Measurements from ENCODE around the gene TMEM120A.
"Not testable (repeated sequence)": the region's sequence is repeated elsewhere in the genome, so short reads cannot be mapped to it uniquely, and the experiment has no call there.

The TMEM120A gene

GRCh38 chr7:75994388-75995051 lies at the start of gene TMEM120A:
TMEM120A (minus strand) TSS chr7:75994595; CDS start chr7:75994570, 25 bp downstream.
- H3K9me3 Mint-ChIP-seq, result no peaks in the 10 kb centered on the region
- peak; percentile 97 for DNase-seq
- H3K27me3 Mint-ChIP-seq, result peaks cover 19% of the 10 kb centered on the region
- peaks cover 34% of the 10 kb centered on the region for H3K4me1 Mint-ChIP-seq
- no peak within 1 kb of the TSS for H3K27ac Mint-ChIP-seq
- H3K36me3 Mint-ChIP-seq, result peaks cover 18% of the 10 kb centered on the region
- CTCF ChIA-PET, result no interaction called here
- H3K4me3 Mint-ChIP-seq, result peak within 1 kb of the TSS; percentile 69

- DNase-seq, result no peak
- Mint-ChIP-seq H3K9me3 (no peaks in the 10 kb centered on the region), H3K4me1 (peaks cover 8% of the 10 kb centered on the region), H3K27me3 (no peaks in the 10 kb centered on the region), H3K4me3 (no peak overlapping the region), H3K36me3 (peaks cover 7% of the 10 kb centered on the region), H3K27ac (no peak overlapping the region)
- CTCF ChIA-PET, result no interaction called here
Observed at GRCh38 chr7:76040126-76040525, 45.7 kb upstream of the TMEM120A start.

- H3K27me3 Mint-ChIP-seq, result no peaks in the 10 kb centered on the region
- H3K9me3 Mint-ChIP-seq, result no peaks in the 10 kb centered on the region
- no peak overlapping the region for H3K4me3 Mint-ChIP-seq
- H3K27ac Mint-ChIP-seq, result no peak overlapping the region
- H3K4me1 Mint-ChIP-seq, result peaks cover 7% of the 10 kb centered on the region
- H3K36me3 Mint-ChIP-seq, result peaks cover 2% of the 10 kb centered on the region
- no peak for DNase-seq
- CTCF ChIA-PET, result no interaction called here
Observed at GRCh38 chr7:76037310-76037709, 42.9 kb upstream of the TMEM120A start.

GRCh38 chr7:76031964-76032363 lies 37.6 kb upstream of the TMEM120A start:
- H3K27me3 Mint-ChIP-seq, result no peaks in the 10 kb centered on the region

GRCh38 chr7:76029682-76030081 lies 35.3 kb upstream of the TMEM120A start:
- not testable (repeated sequence) for DNase-seq, H3K36me3 Mint-ChIP-seq, H3K4me3 Mint-ChIP-seq, H3K9me3 Mint-ChIP-seq, H3K27ac Mint-ChIP-seq, H3K4me1 Mint-ChIP-seq, H3K27me3 Mint-ChIP-seq
- CTCF ChIA-PET, result interaction anchor here (0.6 to 0.9 kb wide), 2 partner anchors 9 to 161 kb away, joined by 4 to 5 read pairs; no protein-coding TSS in a partner anchor

More at GRCh38 chr7:76031964-76032363, 37.6 kb upstream of the TMEM120A start:
- no peak for DNase-seq
- Mint-ChIP-seq H3K4me1 (peaks cover 7% of the 10 kb centered on the region), H3K36me3 (peaks cover 5% of the 10 kb centered on the region), H3K9me3 (no peaks in the 10 kb centered on the region), H3K4me3 (no peak overlapping the region), H3K27ac (no peak overlapping the region)
- CTCF ChIA-PET, result interaction anchor here (0.6 to 1.3 kb wide), 2 partner anchors 11 to 127 kb away, joined by 3 to 4 read pairs; no protein-coding TSS in a partner anchor

- no peak for DNase-seq
- no peak overlapping the region for H3K27ac Mint-ChIP-seq
- peaks cover 18% of the 10 kb centered on the region for H3K4me1 Mint-ChIP-seq
- peaks cover 34% of the 10 kb centered on the region for H3K36me3 Mint-ChIP-seq
- CTCF ChIA-PET, result interaction anchor here (0.8 kb wide), 1 partner anchor 156 kb away, joined by 3 read pairs; no protein-coding TSS in a partner anchor
- H3K9me3 Mint-ChIP-seq, result no peaks in the 10 kb centered on the region
- no peak overlapping the region for H3K4me3 Mint-ChIP-seq
- no peaks in the 10 kb centered on the region for H3K27me3 Mint-ChIP-seq
Observed at GRCh38 chr7:76023002-76023401, 28.6 kb upstream of the TMEM120A start.

- Mint-ChIP-seq H3K4me3 (no peak overlapping the region), H3K27me3 (no peaks in the 10 kb centered on the region), H3K27ac (no peak overlapping the region)
Observed at GRCh38 chr7:76022026-76022780, 27.8 kb upstream of the TMEM120A start.

GRCh38 chr7:76020031-76020714 lies 25.8 kb upstream of the TMEM120A start:
- no peak overlapping the region for H3K4me3 Mint-ChIP-seq
- peaks cover 34% of the 10 kb centered on the region for H3K36me3 Mint-ChIP-seq
- peak; percentile 82 for DNase-seq
- H3K27me3 Mint-ChIP-seq, result no peaks in the 10 kb centered on the region
- H3K27ac Mint-ChIP-seq, result no peak overlapping the region
- CTCF ChIA-PET, result interaction anchor here (0.6 to 3.6 kb wide), 28 partner anchors 9 to 372 kb away, joined by 3 to 81 read pairs (median 4); no protein-coding TSS in a partner anchor
- no peaks in the 10 kb centered on the region for H3K9me3 Mint-ChIP-seq
- H3K4me1 Mint-ChIP-seq, result peaks cover 18% of the 10 kb centered on the region

More at GRCh38 chr7:76022026-76022780, 27.8 kb upstream of the TMEM120A start:
- DNase-seq, result no peak
- CTCF ChIA-PET, result interaction anchor here (0.8 to 3.5 kb wide), 3 partner anchors 12 to 156 kb away, joined by 3 to 29 read pairs (median 29); no protein-coding TSS in a partner anchor
- Mint-ChIP-seq H3K4me1 (peaks cover 18% of the 10 kb centered on the region), H3K36me3 (peaks cover 37% of the 10 kb centered on the region), H3K9me3 (no peaks in the 10 kb centered on the region)

GRCh38 chr7:76018520-76018919 lies 24.1 kb upstream of the TMEM120A start:
- not testable (repeated sequence) for H3K27me3 Mint-ChIP-seq, H3K9me3 Mint-ChIP-seq, H3K4me3 Mint-ChIP-seq, DNase-seq, H3K27ac Mint-ChIP-seq
- Mint-ChIP-seq H3K4me1 (peaks cover 18% of the 10 kb centered on the region), H3K36me3 (peaks cover 34% of the 10 kb centered on the region)
- CTCF ChIA-PET, result interaction anchor here (3.6 kb wide), 1 partner anchor 153 kb away, joined by 81 read pairs; no protein-coding TSS in a partner anchor

GRCh38 chr7:76016191-76016947 lies 22.0 kb upstream of the TMEM120A start:
- Mint-ChIP-seq H3K27me3 (peaks cover 4% of the 10 kb centered on the region), H3K9me3 (no peaks in the 10 kb centered on the region), H3K27ac (no peak overlapping the region), H3K4me1 (peaks cover 16% of the 10 kb centered on the region), H3K36me3 (peaks cover 42% of the 10 kb centered on the region), H3K4me3 (no peak overlapping the region)
- DNase-seq, result no peak
- CTCF ChIA-PET, result no interaction called here

- H3K27me3 Mint-ChIP-seq, result peaks cover 32% of the 10 kb centered on the region
- DNase-seq, result no peak
- peaks cover 35% of the 10 kb centered on the region for H3K4me1 Mint-ChIP-seq
- no peak overlapping the region for H3K4me3 Mint-ChIP-seq
- H3K36me3 Mint-ChIP-seq, result peaks cover 36% of the 10 kb centered on the region
- no peaks in the 10 kb centered on the region for H3K9me3 Mint-ChIP-seq
- CTCF ChIA-PET, result interaction anchor here (4.4 kb wide), 1 partner anchor 9 kb away, joined by 29 read pairs; no protein-coding TSS in a partner anchor
- H3K27ac Mint-ChIP-seq, result no peak overlapping the region
Observed at GRCh38 chr7:76011442-76011861, 17.1 kb upstream of the TMEM120A start.

GRCh38 chr7:76009672-76010600 lies 15.5 kb upstream of the TMEM120A start:
- CTCF ChIA-PET, result interaction anchor here (4.4 kb wide), 1 partner anchor 11 kb away, joined by 29 read pairs; no protein-coding TSS in a partner anchor
- Mint-ChIP-seq H3K4me3 (peak overlapping the region; percentile 23), H3K27ac (peak overlapping the region; percentile 90), H3K36me3 (peaks cover 39% of the 10 kb centered on the region), H3K9me3 (no peaks in the 10 kb centered on the region), H3K27me3 (peaks cover 36% of the 10 kb centered on the region), H3K4me1 (peaks cover 35% of the 10 kb centered on the region)
- no peak for DNase-seq

Data from activated naive CD4-positive, alpha-beta T cell treated with anti-CD3 and anti-CD28 coated beads, Interleukin-2, amount 10 ng/mL, durations not matched to agents 7 days and 5 days (primary cell).